Adrenal gland (tissue), 5 donors: ENCODE measurements around the gene HMGCS2.
"Not testable (repeated sequence)": the region's sequence is repeated elsewhere in the genome, so short reads cannot be mapped to it uniquely, and the experiment has no call there.

Experiments used
- CTCF ChIP-seq, 6 experiments: fragments of 450-650 bp in 4 of 6; fragments of 200-600 bp in 2 of 6; sonication (generic) in 1 of 6; IDR thresholded peaks; 1 replicate in 5 of 6; 2 replicates in 1 of 6; pipeline versions ENCODE4 v1.5.1 to v1.8.0; 2016 to 2021; ENCODE audit warnings: antibody characterized with exemption in 6 of 6, mild to moderate bottlenecking in 2 of 6, moderate library complexity in 1 of 6
- POLR2A ChIP-seq, 2 donors: fragments of 450-650 bp; IDR thresholded peaks; one replicate each; pipeline ENCODE4 v1.6.1; 2017; ENCODE audit warnings: antibody characterized with exemption in 2 of 2, mild to moderate bottlenecking in 2 of 2, moderate library complexity in 1 of 2
- donor health status: DM: no; HTN: no; CAD: no.

- not testable (repeated sequence) for TF ChIP-seq CTCF, POLR2A (IDR thresholded peaks at IDR 0.05)
Measured at GRCh38 chr1:119786046-119786445, 17.3 kb upstream of the HMGCS2 start.
